ENCODE measurements around the gene PALD1.
A peak's percentile ranks its signal among the peaks of the same experiment; 100 is the strongest.

PALD1 gene

GRCh38 chr10:70507966-70508365 is 29.4 kb downstream of the PALD1 start:
- DNase-seq = no peak

GRCh38 chr10:70508912-70509756 is 30.6 kb downstream of the PALD1 start:
- DNase-seq = no peak

- no peak for DNase-seq
Measured at GRCh38 chr10:70509757-70510147, 31.2 kb downstream of the PALD1 start.

GRCh38 chr10:70510453-70510852 is 31.9 kb downstream of the PALD1 start:
- DNase-seq = no peak

GRCh38 chr10:70510904-70511303 is 32.3 kb downstream of the PALD1 start:
- DNase-seq = no peak

- peak; percentile 13 for DNase-seq
Measured at GRCh38 chr10:70512149-70512639, 33.6 kb downstream of the PALD1 start.

GRCh38 chr10:70513848-70514309 is 35.3 kb downstream of the PALD1 start:
- DNase-seq = no peak

- no peak for DNase-seq
Measured at GRCh38 chr10:70514591-70514990, 36.0 kb downstream of the PALD1 start.

GRCh38 chr10:70515035-70515667 is 36.6 kb downstream of the PALD1 start:
- DNase-seq = no peak

- DNase-seq = no peak
Measured at GRCh38 chr10:70518695-70519094, 40.1 kb downstream of the PALD1 start.

GRCh38 chr10:70523057-70523456 is 44.5 kb downstream of the PALD1 start:
- DNase-seq = no peak

- no peak for DNase-seq
Measured at GRCh38 chr10:70523549-70523948, 45.0 kb downstream of the PALD1 start.

GRCh38 chr10:70528314-70528713 is 49.7 kb downstream of the PALD1 start:
- DNase-seq = no peak

- peak; percentile 43 for DNase-seq
Measured at GRCh38 chr10:70528741-70529362, 50.3 kb downstream of the PALD1 start.

GRCh38 chr10:70529848-70530247 is 51.3 kb downstream of the PALD1 start:
- no peak for DNase-seq

GRCh38 chr10:70530315-70530714 is 51.7 kb downstream of the PALD1 start:
- no peak for DNase-seq

GRCh38 chr10:70532554-70533188 is 54.1 kb downstream of the PALD1 start:
- no peak for DNase-seq

- DNase-seq = no peak
Measured at GRCh38 chr10:70533189-70533558, 54.6 kb downstream of the PALD1 start.

GRCh38 chr10:70534281-70534680 is 55.7 kb downstream of the PALD1 start:
- DNase-seq = no peak

GRCh38 chr10:70535001-70535400 is 56.4 kb downstream of the PALD1 start:
- DNase-seq = no peak

GRCh38 chr10:70535451-70535850 is 56.9 kb downstream of the PALD1 start:
- no peak for DNase-seq

- no peak for DNase-seq
Measured at GRCh38 chr10:70536196-70536861, 57.8 kb downstream of the PALD1 start.

Measured in OCI-M1 (cell line).